ENCODE measurements around the gene LYRM1. TPM values are rescaled to one million over a fixed set of nuclear protein-coding genes. Genes with fewer than 3 reads are reported as not detected.

Gene LYRM1
- polyA plus RNA-seq, 1 of the 3 experiments (the other 2 are of a cell fraction), result 18.1 TPM

DNA sequence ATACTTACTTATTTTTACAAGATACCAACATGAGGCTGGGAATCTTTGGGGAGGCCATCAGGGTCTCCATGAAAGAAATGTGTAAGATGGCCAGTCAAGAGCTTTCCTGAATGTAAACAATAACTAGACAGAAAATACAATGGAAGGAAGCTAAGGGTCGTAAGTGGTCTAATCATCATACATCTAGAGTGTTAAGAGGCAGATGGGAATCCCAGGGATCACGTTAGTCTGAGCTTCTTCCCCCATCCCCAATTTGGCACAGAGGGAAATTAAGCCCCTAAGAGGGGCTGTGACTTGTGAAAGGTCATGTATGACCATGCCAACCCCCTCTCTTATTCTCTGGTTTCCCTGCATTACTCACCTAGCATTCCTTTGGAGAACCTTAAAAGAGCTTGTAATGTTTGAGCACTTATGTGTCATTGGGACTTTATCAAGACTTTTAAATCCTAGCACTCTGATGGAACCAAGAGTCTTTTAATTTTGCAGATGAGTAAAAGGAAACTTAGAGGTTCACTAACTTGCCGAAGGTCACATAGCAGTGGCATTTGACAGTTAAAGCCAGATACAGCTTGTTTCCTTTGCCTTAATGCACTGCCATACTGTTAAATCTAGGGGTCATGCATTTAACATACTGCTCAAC lies 46.5 kb upstream of the LYRM1 start:
- no peak overlapping the region for H3K9ac ChIP-seq
- H2AFZ ChIP-seq (ENCODE audit: low read depth), result no peak overlapping the region
- ChIA-PET POLR2A (no interaction called here), CTCF (interaction anchor here (0.6 to 3.8 kb wide), 3 partner anchors 12 to 230 kb away, joined by 3 to 15 read pairs (median 4); no protein-coding TSS in a partner anchor)
- H3K9me2 ChIP-seq, result no peaks in the 10 kb centered on the region
- no peak overlapping the region for H3K4me2 ChIP-seq
- no peaks in the 10 kb centered on the region for H4K20me1 ChIP-seq (ENCODE audit: insufficient read depth)
- H3K27me3 ChIP-seq (ENCODE audit: insufficient read depth), result no peaks in the 10 kb centered on the region
- peaks cover 31 to 37% of the 10 kb centered on the region in 2 experiments for H3K36me3 ChIP-seq (replicated peaks in 1 of 2; ENCODE audit: control insufficient read depth in 1 of 2, insufficient read depth in 2 of 2, low read length in 1 of 2)
- H3K27ac ChIP-seq (ENCODE audit: low read depth in 2 of 2, low read length in 1 of 2), result no peak overlapping the region; a peak in 1 of 4 replicates
- no peak overlapping the region for H3K4me3 ChIP-seq (ENCODE audit: low read depth in 2 of 2, low read length in 1 of 2)
- H3K9me3 ChIP-seq, result no peaks in the 10 kb centered on the region
- WGBS (ENCODE audit: low lambda C conversion rate), result 97% methylated on average over 3 of the region's 3 CpGs
- H3K79me2 ChIP-seq (ENCODE audit: insufficient read depth), result 0 out of 2 replicates have a peak, but pooled peaks cover 2% of the 10 kb centered on the region
- peaks cover 0 to 4% of the 10 kb centered on the region in 2 experiments; a peak in 2 of 4 replicates for H3K4me1 ChIP-seq (ENCODE audit: control insufficient read depth in 1 of 2, insufficient read depth in 2 of 2, low read depth in 1 of 2, low read length in 1 of 2)
- no peak for DNase-seq
- TF ChIP-seq TEAD4 (IDR thresholded peaks at IDR 0.05; ENCODE audit: borderline replicate concordance, insufficient read depth) (no peak), JUND (IDR thresholded peaks at IDR 0.05) (no peak), EZH2phosphoT487 (IDR thresholded peaks at IDR 0.05; ENCODE audit: borderline replicate concordance, low read depth) (no peak), RAD21 (IDR thresholded peaks at IDR 0.05; ENCODE audit: low read length) (no peak), GATA2 (CRISPR knock-in tag; IDR thresholded peaks at IDR 0.05) (no peak)
- TF ChIP-seq, protein P1, sequence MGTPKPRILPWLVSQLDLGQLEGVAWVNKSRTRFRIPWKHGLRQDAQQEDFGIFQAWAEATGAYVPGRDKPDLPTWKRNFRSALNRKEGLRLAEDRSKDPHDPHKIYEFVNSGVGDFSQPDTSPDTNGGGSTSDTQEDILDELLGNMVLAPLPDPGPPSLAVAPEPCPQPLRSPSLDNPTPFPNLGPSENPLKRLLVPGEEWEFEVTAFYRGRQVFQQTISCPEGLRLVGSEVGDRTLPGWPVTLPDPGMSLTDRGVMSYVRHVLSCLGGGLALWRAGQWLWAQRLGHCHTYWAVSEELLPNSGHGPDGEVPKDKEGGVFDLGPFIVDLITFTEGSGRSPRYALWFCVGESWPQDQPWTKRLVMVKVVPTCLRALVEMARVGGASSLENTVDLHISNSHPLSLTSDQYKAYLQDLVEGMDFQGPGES (IDR thresholded peaks at IDR 0.05; ENCODE audit: low read depth, low read length), result no peak
- H3F3A ChIP-seq (replicated peaks; ENCODE audit: insufficient read depth), result peaks cover 7% of the 10 kb centered on the region

DNA sequence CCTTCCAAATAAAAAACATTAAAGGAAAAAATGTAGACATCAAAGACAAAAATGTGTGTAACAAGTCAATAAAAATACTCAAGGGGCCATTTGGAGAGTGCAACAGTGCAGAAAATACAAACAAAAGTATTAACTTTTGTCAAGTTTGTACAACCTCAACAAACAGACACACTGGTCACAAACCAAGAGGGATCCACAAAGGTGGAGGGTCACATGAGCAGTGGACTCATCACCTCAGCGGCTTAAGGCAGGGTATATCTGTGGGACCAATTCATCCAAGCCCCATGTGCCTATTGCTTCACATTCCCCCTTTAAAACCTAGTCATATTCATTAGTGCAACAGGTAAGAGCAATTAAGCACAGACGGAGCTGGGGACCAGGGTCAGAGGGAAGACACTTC lies 45.6 kb upstream of the LYRM1 start:
- Histone ChIP-seq H3K4me3 (ENCODE audit: low read depth in 2 of 2, low read length in 1 of 2) (no peak overlapping the region), H3K9me2 (no peaks in the 10 kb centered on the region), H3K79me2 (ENCODE audit: insufficient read depth) (0 out of 2 replicates have a peak, but pooled peaks cover 2% of the 10 kb centered on the region), H3K27ac (ENCODE audit: low read depth in 2 of 2, low read length in 1 of 2) (no peak overlapping the region), H3K9ac (no peak overlapping the region), H3K9me3 (no peaks in the 10 kb centered on the region), H3K4me2 (no peak overlapping the region), H3K4me1 (ENCODE audit: control insufficient read depth in 1 of 2, insufficient read depth in 2 of 2, low read depth in 1 of 2, low read length in 1 of 2) (peaks cover 0 to 4% of the 10 kb centered on the region in 2 experiments; a peak in 2 of 4 replicates), H2AFZ (ENCODE audit: low read depth) (no peak overlapping the region), H3F3A (replicated peaks; ENCODE audit: insufficient read depth) (peaks cover 7% of the 10 kb centered on the region), H3K36me3 (replicated peaks in 1 of 2; ENCODE audit: control insufficient read depth in 1 of 2, insufficient read depth in 2 of 2, low read length in 1 of 2) (peaks cover 36 to 40% of the 10 kb centered on the region in 2 experiments), H3K27me3 (ENCODE audit: insufficient read depth) (no peaks in the 10 kb centered on the region), H4K20me1 (ENCODE audit: insufficient read depth) (no peaks in the 10 kb centered on the region)
- no peak for TF ChIP-seq RCOR1 (IDR thresholded peaks at IDR 0.05; ENCODE audit: low read length)
- TF ChIP-seq, protein P2, sequence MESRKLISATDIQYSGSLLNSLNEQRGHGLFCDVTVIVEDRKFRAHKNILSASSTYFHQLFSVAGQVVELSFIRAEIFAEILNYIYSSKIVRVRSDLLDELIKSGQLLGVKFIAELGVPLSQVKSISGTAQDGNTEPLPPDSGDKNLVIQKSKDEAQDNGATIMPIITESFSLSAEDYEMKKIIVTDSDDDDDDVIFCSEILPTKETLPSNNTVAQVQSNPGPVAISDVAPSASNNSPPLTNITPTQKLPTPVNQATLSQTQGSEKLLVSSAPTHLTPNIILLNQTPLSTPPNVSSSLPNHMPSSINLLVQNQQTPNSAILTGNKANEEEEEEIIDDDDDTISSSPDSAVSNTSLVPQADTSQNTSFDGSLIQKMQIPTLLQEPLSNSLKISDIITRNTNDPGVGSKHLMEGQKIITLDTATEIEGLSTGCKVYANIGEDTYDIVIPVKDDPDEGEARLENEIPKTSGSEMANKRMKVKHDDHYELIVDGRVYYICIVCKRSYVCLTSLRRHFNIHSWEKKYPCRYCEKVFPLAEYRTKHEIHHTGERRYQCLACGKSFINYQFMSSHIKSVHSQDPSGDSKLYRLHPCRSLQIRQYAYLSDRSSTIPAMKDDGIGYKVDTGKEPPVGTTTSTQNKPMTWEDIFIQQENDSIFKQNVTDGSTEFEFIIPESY (IDR thresholded peaks at IDR 0.05; ENCODE audit: borderline replicate concordance, low read depth), result no peak
- TF ChIP-seq NFIC (IDR thresholded peaks at IDR 0.05; ENCODE audit: borderline replicate concordance), result no peak
- TF ChIP-seq NRF1 (IDR thresholded peaks at IDR 0.05; ENCODE audit: low read depth, low read length), result no peak
- TF ChIP-seq YY1 (IDR thresholded peaks at IDR 0.05; ENCODE audit: low read depth), result no peak
- TF ChIP-seq RAD21 (IDR thresholded peaks at IDR 0.05; ENCODE audit: low read length), result no peak
- TF ChIP-seq, protein P3, sequence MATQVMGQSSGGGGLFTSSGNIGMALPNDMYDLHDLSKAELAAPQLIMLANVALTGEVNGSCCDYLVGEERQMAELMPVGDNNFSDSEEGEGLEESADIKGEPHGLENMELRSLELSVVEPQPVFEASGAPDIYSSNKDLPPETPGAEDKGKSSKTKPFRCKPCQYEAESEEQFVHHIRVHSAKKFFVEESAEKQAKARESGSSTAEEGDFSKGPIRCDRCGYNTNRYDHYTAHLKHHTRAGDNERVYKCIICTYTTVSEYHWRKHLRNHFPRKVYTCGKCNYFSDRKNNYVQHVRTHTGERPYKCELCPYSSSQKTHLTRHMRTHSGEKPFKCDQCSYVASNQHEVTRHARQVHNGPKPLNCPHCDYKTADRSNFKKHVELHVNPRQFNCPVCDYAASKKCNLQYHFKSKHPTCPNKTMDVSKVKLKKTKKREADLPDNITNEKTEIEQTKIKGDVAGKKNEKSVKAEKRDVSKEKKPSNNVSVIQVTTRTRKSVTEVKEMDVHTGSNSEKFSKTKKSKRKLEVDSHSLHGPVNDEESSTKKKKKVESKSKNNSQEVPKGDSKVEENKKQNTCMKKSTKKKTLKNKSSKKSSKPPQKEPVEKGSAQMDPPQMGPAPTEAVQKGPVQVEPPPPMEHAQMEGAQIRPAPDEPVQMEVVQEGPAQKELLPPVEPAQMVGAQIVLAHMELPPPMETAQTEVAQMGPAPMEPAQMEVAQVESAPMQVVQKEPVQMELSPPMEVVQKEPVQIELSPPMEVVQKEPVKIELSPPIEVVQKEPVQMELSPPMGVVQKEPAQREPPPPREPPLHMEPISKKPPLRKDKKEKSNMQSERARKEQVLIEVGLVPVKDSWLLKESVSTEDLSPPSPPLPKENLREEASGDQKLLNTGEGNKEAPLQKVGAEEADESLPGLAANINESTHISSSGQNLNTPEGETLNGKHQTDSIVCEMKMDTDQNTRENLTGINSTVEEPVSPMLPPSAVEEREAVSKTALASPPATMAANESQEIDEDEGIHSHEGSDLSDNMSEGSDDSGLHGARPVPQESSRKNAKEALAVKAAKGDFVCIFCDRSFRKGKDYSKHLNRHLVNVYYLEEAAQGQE (IDR thresholded peaks at IDR 0.05; ENCODE audit: low read depth, low read length), result no peak
- TF ChIP-seq, protein P4, sequence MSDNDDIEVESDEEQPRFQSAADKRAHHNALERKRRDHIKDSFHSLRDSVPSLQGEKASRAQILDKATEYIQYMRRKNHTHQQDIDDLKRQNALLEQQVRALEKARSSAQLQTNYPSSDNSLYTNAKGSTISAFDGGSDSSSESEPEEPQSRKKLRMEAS (IDR thresholded peaks at IDR 0.05; ENCODE audit: low read depth), result no peak
- no peak for TF ChIP-seq FOXM1 (IDR thresholded peaks at IDR 0.05; ENCODE audit: low read depth)
- TF ChIP-seq TEAD4 (IDR thresholded peaks at IDR 0.05; ENCODE audit: borderline replicate concordance, insufficient read depth), result no peak
- no peak for TF ChIP-seq SMC3 (IDR thresholded peaks at IDR 0.05; ENCODE audit: low read depth, low read length)
- TF ChIP-seq MXI1 (IDR thresholded peaks at IDR 0.05; ENCODE audit: low read depth, low read length), result no peak
- TF ChIP-seq GABPA (IDR thresholded peaks at IDR 0.05; ENCODE audit: low read depth), result no peak
- no peak for TF ChIP-seq POLR2AphosphoS5 (IDR thresholded peaks at IDR 0.05; ENCODE audit: low read depth, low read length)
- ChIA-PET CTCF (interaction anchor here (3.8 kb wide), 1 partner anchor 229 kb away, joined by 15 read pairs; no protein-coding TSS in a partner anchor), POLR2A (no interaction called here)
- WGBS (ENCODE audit: low lambda C conversion rate), result 100% methylated on average over 2 of the region's 2 CpGs
- DNase-seq, result no peak
